GM19468 (cell line): Measurements from ENCODE around the gene BTD.

ENCODE experiments used
- ATAC-seq: cut with Tn5 transposase; IDR thresholded peaks from one replicate; pipeline ENCODE4 v1.9.1; 2021; ENCODE audit warnings: mild to moderate bottlenecking, moderate library complexity, moderate number of reproducible peaks; ENCODE audit not compliant: unreplicated experiment; ENCODE audit errors: extremely low read depth

BTD gene

GRCh38 chr3:15633766-15634598, 32.4 kb downstream of the BTD start:
- no peak for ATAC-seq

- no peak for ATAC-seq
These were observed 33.1 kb downstream of the BTD start for GRCh38 chr3:15634671-15635070.

- ATAC-seq, result no peak
These were observed 33.6 kb downstream of the BTD start for GRCh38 chr3:15635121-15635661.

GRCh38 chr3:15636028-15636709, 34.6 kb downstream of the BTD start:
- ATAC-seq, result no peak

DNA sequence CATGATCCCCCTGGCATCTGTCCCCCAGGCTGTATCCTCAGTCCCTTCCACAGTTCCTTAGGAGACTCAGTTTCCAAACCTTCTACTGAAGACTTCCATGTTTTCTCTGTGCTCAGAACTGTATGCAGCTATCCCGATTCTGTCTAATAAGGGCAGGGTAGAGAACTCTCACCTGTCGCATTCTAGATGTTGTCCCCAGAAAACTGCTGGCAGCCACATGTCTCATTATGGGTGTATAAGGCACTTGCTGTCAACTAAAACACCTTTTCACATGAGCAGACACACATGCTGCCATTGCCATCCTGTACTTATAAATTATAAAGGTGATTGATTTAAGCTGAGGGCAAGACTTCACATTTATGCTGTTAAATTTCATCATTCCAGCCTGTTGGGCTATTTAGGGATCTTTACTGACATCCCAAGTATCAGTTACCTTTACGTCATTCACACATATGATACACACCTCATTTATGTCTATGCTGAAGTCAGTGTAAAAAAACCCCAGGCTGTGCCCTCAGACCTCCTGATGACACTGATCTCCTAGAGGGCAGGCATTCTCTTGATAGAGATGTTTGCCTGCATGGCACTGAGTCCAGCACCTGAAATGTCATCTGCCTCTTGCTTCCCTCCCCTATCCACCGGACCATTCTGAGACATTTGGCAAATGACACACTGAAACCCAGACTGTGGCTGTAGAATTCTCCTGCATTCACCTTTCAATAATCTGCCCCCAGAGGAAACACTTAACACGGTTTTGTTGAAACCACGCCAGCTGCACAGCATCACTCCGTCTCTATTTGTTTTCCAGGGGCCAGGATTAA, 35.8 kb downstream of the BTD start:
- no peak for ATAC-seq

DNA sequence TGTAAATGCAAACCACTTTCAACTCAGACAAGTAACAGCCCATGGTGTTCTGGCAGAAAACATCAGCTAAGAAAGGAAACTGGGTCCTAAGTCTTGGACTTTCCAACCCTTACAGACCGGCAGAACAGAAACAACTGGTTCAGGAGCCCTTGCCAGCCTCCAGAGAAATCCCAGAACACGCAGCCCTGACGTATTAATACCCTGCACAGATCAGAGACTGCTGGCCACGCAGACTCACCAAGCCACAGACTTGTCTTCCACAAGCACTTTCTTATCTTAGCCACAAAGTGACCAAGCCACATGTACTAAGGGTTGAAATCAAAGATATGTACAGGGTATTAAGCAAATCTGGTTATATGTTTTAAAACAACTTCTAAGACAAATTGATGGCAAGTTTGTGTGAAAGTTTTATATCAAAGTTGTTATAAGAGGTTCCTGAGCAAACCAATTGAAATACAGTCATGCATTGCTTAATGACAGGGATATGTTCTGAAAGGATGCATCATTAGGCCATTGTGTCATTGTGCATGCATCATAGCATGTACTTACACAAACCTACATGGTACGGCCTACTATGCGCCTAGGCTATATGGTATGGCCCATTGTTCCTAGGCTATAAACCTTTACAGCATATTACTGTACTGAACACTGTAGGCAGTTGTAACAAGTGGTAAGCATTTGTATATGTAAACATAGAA, 36.8 kb downstream of the BTD start:
- ATAC-seq, result no peak

GRCh38 chr3:15638891-15639262, 37.3 kb downstream of the BTD start:
- no peak for ATAC-seq

DNA sequence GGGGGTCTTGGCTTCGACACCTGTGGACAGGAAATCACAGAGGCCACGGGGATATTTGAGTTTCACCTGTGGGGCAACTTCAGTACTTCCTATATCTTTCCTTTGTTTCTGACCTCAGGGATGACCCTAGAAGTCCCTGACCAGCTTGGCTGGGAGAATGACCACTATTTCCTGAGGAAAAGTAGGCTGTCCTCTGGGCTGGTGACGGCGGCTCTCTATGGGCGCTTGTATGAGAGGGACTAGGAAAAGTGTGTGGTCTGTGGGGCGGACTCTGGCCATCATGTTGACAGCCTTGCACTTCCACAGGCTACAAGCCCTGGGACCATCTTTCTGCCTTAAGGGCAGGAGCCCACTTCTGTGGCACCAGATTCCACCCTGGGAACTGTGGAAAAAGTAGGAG, 43.7 kb downstream of the BTD start:
- ATAC-seq, result no peak

DNA sequence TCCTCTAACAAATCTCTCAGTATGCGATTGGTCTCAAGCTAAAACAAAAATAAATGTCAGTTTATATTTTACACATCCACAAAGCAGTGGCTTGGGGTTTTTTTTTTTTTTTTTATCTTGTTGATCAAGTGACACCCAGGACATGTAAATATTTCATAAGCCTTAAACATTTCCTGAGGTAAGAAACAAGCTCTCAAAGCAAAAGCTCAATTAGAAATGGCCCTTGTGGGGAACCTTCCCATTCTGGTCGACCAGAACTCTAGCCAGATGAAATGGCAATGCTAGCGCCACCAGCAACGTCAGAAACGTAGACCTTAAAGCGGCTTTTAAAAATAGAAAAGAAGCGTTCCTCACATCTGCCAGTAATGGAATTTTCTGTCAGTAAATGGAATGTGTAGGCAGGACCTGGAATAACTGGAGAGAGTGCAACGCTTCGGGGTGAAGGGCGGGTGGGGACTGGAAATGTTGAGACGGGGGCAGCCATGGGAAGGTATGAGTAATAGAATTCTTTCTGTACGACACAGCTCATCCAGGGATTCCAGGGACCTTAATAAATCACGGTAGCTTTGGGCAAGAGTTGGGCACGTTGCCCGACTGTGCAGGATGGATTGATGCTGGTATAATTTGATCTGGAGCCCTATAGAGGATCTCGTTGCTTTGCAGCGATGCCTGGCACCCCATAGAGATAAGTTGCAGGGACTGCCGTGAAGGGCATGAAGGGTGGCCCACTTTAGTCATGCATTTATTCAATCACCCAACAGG, 44.4 kb downstream of the BTD start:
- ATAC-seq, result no peak

- ATAC-seq, result peak; percentile 16
These were observed 45.4 kb downstream of the BTD start for GRCh38 chr3:15646851-15647511.

DNA sequence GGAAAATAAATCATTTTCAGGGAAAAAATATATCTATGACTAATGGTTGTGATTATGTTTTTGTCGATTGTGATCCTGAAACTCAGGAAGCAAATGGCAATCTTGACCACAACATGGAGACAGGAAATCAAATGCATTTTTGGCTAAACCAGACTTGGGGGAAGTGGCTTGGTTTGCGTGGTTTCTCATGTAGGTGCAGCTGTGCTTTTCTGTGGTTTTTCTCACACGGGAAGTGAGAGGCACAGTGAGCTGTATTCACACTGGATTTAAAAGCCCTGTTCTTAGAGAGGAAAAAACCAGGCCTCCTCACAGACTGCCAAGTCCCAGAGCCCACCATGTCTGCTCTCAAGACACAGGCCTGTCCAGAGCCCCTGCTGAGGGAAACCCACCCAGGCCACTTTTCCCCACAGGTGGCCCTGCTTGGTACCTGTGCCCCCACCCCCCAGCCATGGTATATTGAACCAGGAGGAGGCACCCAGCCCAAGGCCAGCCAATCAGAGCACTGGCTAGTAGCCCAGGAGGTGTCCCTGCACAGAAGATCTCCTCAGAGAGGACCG, 46.1 kb downstream of the BTD start:
- peak; percentile 64 for ATAC-seq

GRCh38 chr3:15649341-15649740, 47.8 kb downstream of the BTD start:
- no peak for ATAC-seq

DNA sequence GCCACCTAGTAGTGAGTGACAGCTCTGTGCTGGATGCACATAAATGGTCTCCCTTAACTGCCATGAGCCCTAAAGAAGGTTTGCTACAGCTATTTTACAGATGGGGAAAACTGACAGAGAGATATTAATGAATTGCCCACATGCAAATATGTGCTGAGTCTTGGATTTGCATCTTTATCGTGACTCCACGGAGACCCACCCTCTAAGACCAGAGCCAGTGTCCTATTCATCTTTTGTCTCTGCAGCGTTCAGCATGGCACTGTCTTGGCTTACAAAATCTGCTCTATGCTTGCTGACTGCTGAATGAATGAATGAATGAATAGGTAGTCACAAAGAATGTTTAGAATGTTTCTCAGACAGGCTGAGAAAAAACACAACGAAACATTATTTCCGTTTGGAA, 48.3 kb downstream of the BTD start:
- ATAC-seq, result no peak

- ATAC-seq, result no peak
These were observed 49.9 kb downstream of the BTD start for GRCh38 chr3:15651396-15651795.

GRCh38 chr3:15653321-15653720, 51.8 kb downstream of the BTD start:
- no peak for ATAC-seq

GRCh38 chr3:15654127-15654526, 52.6 kb downstream of the BTD start:
- ATAC-seq, result no peak

- ATAC-seq, result no peak
These were observed 53.3 kb downstream of the BTD start for GRCh38 chr3:15654891-15655290.

DNA sequence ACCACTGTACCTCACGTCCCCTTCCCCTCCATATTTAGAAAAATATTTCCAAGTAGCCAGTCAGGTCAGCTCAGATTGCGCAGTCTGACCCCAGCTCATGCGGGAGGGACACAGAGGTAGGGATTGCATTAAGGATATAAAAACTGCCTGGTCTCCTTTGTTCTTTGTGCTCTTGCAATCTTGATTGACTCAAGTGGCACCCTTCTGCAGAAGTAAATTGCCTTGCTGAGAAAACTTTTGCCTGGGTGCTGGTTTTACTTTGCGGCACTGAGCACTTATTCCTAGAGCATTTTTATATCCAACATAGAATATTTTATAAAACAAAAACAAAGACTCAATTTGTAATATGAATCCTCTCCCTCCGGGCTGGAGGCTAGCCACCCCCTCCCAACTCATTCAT, 54.8 kb downstream of the BTD start:
- ATAC-seq, result no peak

GRCh38 chr3:15657016-15657415, 55.5 kb downstream of the BTD start:
- ATAC-seq, result no peak
